Measurements from ENCODE around the gene PRR14. TPM values are rescaled to one million over a fixed set of nuclear protein-coding genes. Genes with fewer than 3 reads are reported as not detected.
"Not testable (repeated sequence)": the region's sequence is repeated elsewhere in the genome, so short reads cannot be mapped to it uniquely, and the experiment has no call there.

PRR14 gene
- total and polyA plus RNA-seq, 8 donors = 9.0 to 123 (median 79.6) TPM

GRCh38 chr16:30700971-30701370 is 50.2 kb downstream of the PRR14 start:
- DNase-seq = no peak
- Histone ChIP-seq H3K4me3 (no peak overlapping the region), H3K9me3 (no peaks in the 10 kb centered on the region), H3K27ac (peak overlapping the region in 1 of 5 donors; percentile 43), H3K27me3 (no peaks in the 10 kb centered on the region), H3K36me3 (peaks cover 53 to 60% (median 57%) of the 10 kb centered on the region in 4 donors), H3K4me1 (peaks cover 16 to 40% (median 29%) of the 10 kb centered on the region in 4 donors)
- 77 to 87% (median 82%) methylated on average over 5 of the region's 5 CpGs for WGBS, 5 donors
- TF ChIP-seq POLR2AphosphoS5 (IDR thresholded peaks at IDR 0.05) (no peak), POLR2A (IDR thresholded peaks at IDR 0.05) (no peak), CTCF (IDR thresholded peaks at IDR 0.05) (no peak), EP300 (IDR thresholded peaks at IDR 0.05) (no peak)
- intact Hi-C loops (cut with DNase I; ENCODE audit: low total_unique reads) = no loop called here

- H3K4me1 ChIP-seq = peaks cover 16 to 33% (median 20%) of the 10 kb centered on the region in 4 donors
Observed at GRCh38 chr16:30703071-30703470, 52.3 kb downstream of the PRR14 start.

GRCh38 chr16:30703971-30704370 is 53.2 kb downstream of the PRR14 start:
- intact Hi-C loops (cut with DNase I; ENCODE audit: low total_unique reads) = no loop called here
- 91 to 97% (median 94%) methylated on average over 10 of the region's 10 CpGs for WGBS, 5 donors

More at GRCh38 chr16:30703071-30703470, 52.3 kb downstream of the PRR14 start:
- 89 to 93% (median 92%) methylated on average over 12 of the region's 12 CpGs for WGBS, 5 donors
- intact Hi-C loops (cut with DNase I; ENCODE audit: low total_unique reads); H3K27ac ChIP-seq; H3K4me3 ChIP-seq; H3K27me3 ChIP-seq; H3K9me3 ChIP-seq; DNase-seq: not testable (repeated sequence)
- peaks cover 73 to 81% (median 78%) of the 10 kb centered on the region in 4 donors for H3K36me3 ChIP-seq

More at GRCh38 chr16:30703971-30704370, 53.2 kb downstream of the PRR14 start:
- Histone ChIP-seq H3K4me1 (peaks cover 16 to 33% (median 20%) of the 10 kb centered on the region in 4 donors), H3K27me3 (no peaks in the 10 kb centered on the region), H3K9me3 (no peaks in the 10 kb centered on the region), H3K27ac (no peak overlapping the region), H3K36me3 (peaks cover 82 to 90% (median 87%) of the 10 kb centered on the region in 4 donors), H3K4me3 (no peak overlapping the region)
- no peak for DNase-seq
- TF ChIP-seq CTCF (IDR thresholded peaks at IDR 0.05) (no peak), POLR2A (IDR thresholded peaks at IDR 0.05) (no peak), POLR2AphosphoS5 (IDR thresholded peaks at IDR 0.05) (no peak), EP300 (IDR thresholded peaks at IDR 0.05) (no peak)

Small RNA genes lying within 50 kb of the gene (small RNA-seq; reads per million reads assigned to genes)
- gene AC093249.1 (0 reads per million in 4 donors), gene RNU6-1043P (0 reads per million in 4 donors), gene RNU6-416P (0 reads per million in 4 donors)

Other genes with a start within 250 kb of the PRR14 start
- gene ZNF771, start 243.4 kb upstream of the PRR14 start, total RNA-seq = 10 to 100 TPM in 2 of 5 donors, 1 to 10 TPM in 3; 1.2 to 28.7 (median 6.7) TPM
- gene ZNF771, start 243.4 kb upstream of the PRR14 start, polyA plus RNA-seq = 10 to 100 TPM in 1 of 3 donors, 1 to 10 TPM in 2; 3.4 to 11.0 (median 6.5) TPM
- gene DCTPP1, start 220.9 kb upstream of the PRR14 start, total RNA-seq = 10 to 100 TPM in 4 of 5 donors, not detected in 1; 15.5 to 47.8 (median 27.1) TPM
- 10 to 100 TPM; 28.0 to 50.2 (median 50.1) TPM for gene DCTPP1, start 220.9 kb upstream of the PRR14 start, polyA plus RNA-seq
- 100 to 1,000 TPM in 1 of 5 donors, 10 to 100 TPM in 4; 30.7 to 167 (median 41.4) TPM for gene SEPHS2, start 205.1 kb upstream of the PRR14 start, total RNA-seq
- gene SEPHS2, start 205.1 kb upstream of the PRR14 start, polyA plus RNA-seq = 10 to 100 TPM; 36.8 to 66.1 (median 61.1) TPM
- gene ITGAL, start 178.2 kb upstream of the PRR14 start, total RNA-seq = 100 to 1,000 TPM in 1 of 5 donors, 10 to 100 TPM in 2, 1 to 10 TPM in 2; 5.8 to 256 (median 11.3) TPM
- 1 to 10 TPM; 1.2 to 4.3 (median 1.2) TPM for gene ITGAL, start 178.2 kb upstream of the PRR14 start, polyA plus RNA-seq
- gene ZNF768, start 124.4 kb upstream of the PRR14 start, total RNA-seq = 10 to 100 TPM; 11.9 to 75.0 (median 30.0) TPM
- 10 to 100 TPM; 27.0 to 33.2 (median 32.7) TPM for gene ZNF768, start 124.4 kb upstream of the PRR14 start, polyA plus RNA-seq
- 10 to 100 TPM; 10.3 to 18.7 (median 12.9) TPM for gene ZNF747, start 116.1 kb upstream of the PRR14 start, total RNA-seq
- gene ZNF747, start 116.1 kb upstream of the PRR14 start, polyA plus RNA-seq = 1 to 10 TPM; 6.2 to 7.8 (median 7.3) TPM
- gene ZNF764, start 92.6 kb upstream of the PRR14 start, total RNA-seq = 100 to 1,000 TPM in 1 of 5 donors, 10 to 100 TPM in 3, 1 to 10 TPM in 1; 3.5 to 107 (median 13.4) TPM
- gene ZNF764, start 92.6 kb upstream of the PRR14 start, polyA plus RNA-seq = 1 to 10 TPM; 3.9 to 7.8 (median 6.8) TPM
- gene ZNF688, start 79.2 kb upstream of the PRR14 start, total RNA-seq = 100 to 1,000 TPM in 1 of 5 donors, 10 to 100 TPM in 3, 1 to 10 TPM in 1; 9.4 to 123 (median 18.3) TPM
- 10 to 100 TPM; 25.2 to 26.1 (median 25.3) TPM for gene ZNF688, start 79.2 kb upstream of the PRR14 start, polyA plus RNA-seq
- 10 to 100 TPM in 3 of 5 donors, 1 to 10 TPM in 2; 7.8 to 49.0 (median 10.3) TPM for gene ZNF785, start 65.3 kb upstream of the PRR14 start, total RNA-seq
- gene ZNF785, start 65.3 kb upstream of the PRR14 start, polyA plus RNA-seq = 1 to 10 TPM; 3.8 to 5.4 (median 4.6) TPM
- gene ZNF689, start 40.6 kb upstream of the PRR14 start, total RNA-seq = 10 to 100 TPM in 2 of 5 donors, 1 to 10 TPM in 2, under 1 TPM in 1; 0.58 to 86.4 (median 7.1) TPM
- 1 to 10 TPM; 2.0 to 4.4 (median 3.1) TPM for gene ZNF689, start 40.6 kb upstream of the PRR14 start, polyA plus RNA-seq
- gene FBRS, start 7.5 kb downstream of the PRR14 start, total RNA-seq = 100 to 1,000 TPM in 1 of 5 donors, 10 to 100 TPM in 4; 20.4 to 185 (median 28.6) TPM
- 10 to 100 TPM; 19.7 to 35.9 (median 24.0) TPM for gene FBRS, start 7.5 kb downstream of the PRR14 start, polyA plus RNA-seq
- gene SRCAP, start 48.2 kb downstream of the PRR14 start, total RNA-seq = 10 to 100 TPM; 23.3 to 70.1 (median 56.8) TPM
- gene SRCAP, start 48.2 kb downstream of the PRR14 start, polyA plus RNA-seq = 10 to 100 TPM in 1 of 3 donors, 1 to 10 TPM in 2; 1.2 to 12.1 (median 4.4) TPM
- gene PHKG2, start 97.5 kb downstream of the PRR14 start, total RNA-seq = 100 to 1,000 TPM in 1 of 5 donors, 10 to 100 TPM in 4; 18.2 to 104 (median 28.0) TPM
- gene PHKG2, start 97.5 kb downstream of the PRR14 start, polyA plus RNA-seq = 10 to 100 TPM; 29.3 to 41.5 (median 35.6) TPM
- 10 to 100 TPM in 2 of 5 donors, 1 to 10 TPM in 1, not detected in 2; 2.0 to 71.2 (median 13.9) TPM for gene CFAP119, start 111.1 kb downstream of the PRR14 start, total RNA-seq
- gene CFAP119, start 111.1 kb downstream of the PRR14 start, polyA plus RNA-seq = 10 to 100 TPM in 1 of 3 donors, 1 to 10 TPM in 2; 8.9 to 11.4 (median 9.4) TPM
- 100 to 1,000 TPM in 1 of 5 donors, 10 to 100 TPM in 4; 17.5 to 155 (median 55.1) TPM for gene RNF40, start 111.4 kb downstream of the PRR14 start, total RNA-seq
- 10 to 100 TPM; 43.7 to 57.0 (median 53.9) TPM for gene RNF40, start 111.4 kb downstream of the PRR14 start, polyA plus RNA-seq
- 10 to 100 TPM; 10.7 to 21.3 (median 18.3) TPM for gene ZNF629, start 136.2 kb downstream of the PRR14 start, total RNA-seq
- 1 to 10 TPM; 4.4 to 5.9 (median 4.9) TPM for gene ZNF629, start 136.2 kb downstream of the PRR14 start, polyA plus RNA-seq
- gene BCL7C, start 243.1 kb downstream of the PRR14 start, total RNA-seq = 10 to 100 TPM; 12.2 to 44.6 (median 21.6) TPM
- 10 to 100 TPM; 39.5 to 58.2 (median 48.4) TPM for gene BCL7C, start 243.1 kb downstream of the PRR14 start, polyA plus RNA-seq
- gene CTF1, start 245.7 kb downstream of the PRR14 start, total RNA-seq = 1 to 10 TPM in 1 of 5 donors, under 1 TPM in 2, not detected in 2; 0.29 to 2.3 (median 0.55) TPM
- gene CTF1, start 245.7 kb downstream of the PRR14 start, polyA plus RNA-seq = 1 to 10 TPM; 2.1 to 4.5 (median 2.9) TPM